HepG2 (cell line): ENCODE results near the gene SLC25A36. TPM values are rescaled to one million over a fixed set of nuclear protein-coding genes. Genes with fewer than 3 reads are reported as not detected.
A peak's percentile ranks its signal among the peaks of the same experiment; 100 is the strongest.

ENCODE experiments used
- ATAC-seq: fragments of 200-7000 bp; cut with Tn5 transposase; 3 replicates; pipeline ENCODE4 v1.9.1; 2020; ENCODE audit warnings: mild to moderate bottlenecking, moderate library complexity
- BruUV-seq: library from RNA; stranded (reverse); fragments of 400-500 nt; replicated peaks from 2 replicates; lab custom pipeline; 2021; lab: Mats Ljungman, UMichigan
- CTCF ChIA-PET: fragments of 300-600 bp; formaldehyde crosslinking; extraction: SDS; loops from one replicate; lab custom pipeline; 2021; ENCODE audit warnings: low total read pairs, inconsistent platforms, low intra/inter-chr PET ratio; lab: Yijun Ruan, JAX
- POLR2A ChIA-PET: fragments of 350-600 bp; sonication (Branson Sonifier 250); formaldehyde crosslinking; loops from one replicate; lab custom pipeline; 2020; ENCODE audit warnings: antibody characterized with exemption, inconsistent platforms; lab: Yijun Ruan, JAX
- DNase-seq: peaks from one replicate; pipeline ENCODE4 v3.0.0-alpha.2; 2015; ENCODE audit warnings: low spot score
- FAIRE-seq: peaks from 3 replicates; lab custom pipeline; 2011; peaks lifted over from hg19 to GRCh38; lab: Jason Lieb, UNC
- H2AFZ ChIP-seq: one replicate; pipeline ENCODE4 v1.6.1; 2011; ENCODE audit warnings: low read length, inconsistent platforms
- H3K27ac ChIP-seq: fragments of 300-600 bp; 3 replicates; pipeline ENCODE4 v1.8.0; 2011; ENCODE audit warnings: mixed run types, mild to moderate bottlenecking, mixed read lengths, low read length, inconsistent platforms; ENCODE audit not compliant: insufficient read depth; ENCODE audit errors: extremely low read length
- H3K27me3 ChIP-seq, 2 experiments: fragments of 200-600 bp in 1 of 2; 2 replicates in 1 of 2; 3 replicates in 1 of 2; pipeline versions ENCODE4 v1.6.0 to v1.8.0; 2011; ENCODE audit warnings: low read length in 2 of 2, mild to moderate bottlenecking in 2 of 2, moderate library complexity in 2 of 2, inconsistent platforms in 1 of 2; ENCODE audit not compliant: insufficient read depth in 2 of 2, control insufficient read depth in 1 of 2
- H3K36me3 ChIP-seq, 2 experiments: fragments of 200-600 bp in 1 of 2; replicated peaks in 1 of 2; 2 replicates in 1 of 2; 3 replicates in 1 of 2; pipeline versions ENCODE4 v1.5.1 to v1.8.0; 2011; ENCODE audit warnings: low read length in 2 of 2, inconsistent platforms in 1 of 2; ENCODE audit not compliant: insufficient read depth in 2 of 2, control insufficient read depth in 1 of 2
- H3K4me1 ChIP-seq: 2 replicates; pipeline ENCODE4 v1.5.1; 2012; ENCODE audit warnings: low read length, inconsistent platforms; ENCODE audit not compliant: insufficient read depth
- H3K4me2 ChIP-seq: 2 replicates; pipeline ENCODE4 v1.6.0; 2011; ENCODE audit warnings: low read depth, low read length, inconsistent platforms
- H3K4me3 ChIP-seq, 3 experiments: fragments of 200-600 bp in 1 of 3; sonication (generic), shearing (Covaris generic) in 1 of 3; replicated peaks in 1 of 3; 2 replicates each; pipeline ENCODE4 v1.5.1; 2011 to 2016; ENCODE audit warnings: low read length in 3 of 3, inconsistent platforms in 2 of 3, low read depth in 2 of 3, mild to moderate bottlenecking in 2 of 3, control low read depth in 1 of 3, mixed read lengths in 1 of 3; ENCODE audit not compliant: insufficient read depth in 1 of 3
- H3K79me2 ChIP-seq: one replicate; pipeline ENCODE4 v1.6.1; 2011; ENCODE audit warnings: low read length, inconsistent platforms; ENCODE audit not compliant: insufficient read depth
- H3K9ac ChIP-seq: 2 replicates; pipeline ENCODE4 v1.6.0; 2011; ENCODE audit warnings: mild to moderate bottlenecking, low read depth, low read length, inconsistent platforms; ENCODE audit not compliant: insufficient read depth
- H3K9me3 ChIP-seq: 2 replicates; pipeline ENCODE4 v1.5.1; 2012; ENCODE audit warnings: mild to moderate bottlenecking, low read length
- H4K20me1 ChIP-seq: 2 replicates; pipeline ENCODE4 v1.6.0; 2011; ENCODE audit warnings: inconsistent platforms, mild to moderate bottlenecking, low read length, moderate library complexity; ENCODE audit not compliant: insufficient read depth
- MLLT10 ChIP-seq: sonication (generic); formaldehyde crosslinking; IDR thresholded peaks from 2 replicates; pipeline ENCODE4 v1.4.0; 2020; ENCODE audit warnings: missing genetic modification reagents
- ZFAT ChIP-seq: sonication (generic); formaldehyde crosslinking; conservative IDR thresholded peaks from 2 replicates; pipeline ENCODE4 v1.8.1; 2023; ENCODE audit warnings: missing genetic modification reagents, inconsistent platforms
- in situ Hi-C: cut with HindIII; loops from 2 replicates; pipeline ENCODE4 v1.10.0; 2017; ENCODE audit warnings: low pct_unique_long_range_greater_than_20kb; ENCODE audit not compliant: extremely low pct_ligation_motif_present
- intact Hi-C: fragments of 100-400 bp; cut with micrococcal nuclease; formaldehyde crosslinking; loops from one replicate; pipeline ENCODE4 v1.10.0; 2022; ENCODE audit not compliant: unreplicated experiment
- polyA plus RNA-seq, 8 experiments: library from polyadenylated mRNA; depleted of rRNA in 3 of 8; stranded (reverse) in 7 of 8; unstranded in 1 of 8; fragments of >200 nt; fragmentation: Illumina TruSeq in 4 of 8; extraction: Trizol in 4 of 8; gene quantifications; 2 replicates each; pipeline versions ENCODE4 v1.2.1 to v1.2.3, GENCODE V29; 2011 to 2016; ENCODE audit warnings: low read depth in 4 of 8, missing spikeins in 1 of 8, mixed read lengths in 1 of 8; ENCODE audit not compliant: insufficient read depth in 1 of 8
- total RNA-seq, 5 experiments: library from RNA; depleted of rRNA; stranded (reverse); fragments of >200 nt; fragmentation: Illumina TruSeq; extraction: Trizol; gene quantifications; 2 replicates each; pipeline ENCODE4 v1.2.3, GENCODE V29; 2016; ENCODE audit warnings: low read depth in 1 of 5
- TF ChIP-seq, protein P1 (sequence below): IDR thresholded peaks from 2 replicates; pipeline ENCODE4 v1.6.1; 2016; ENCODE audit warnings: low read depth, control low read depth
- TF ChIP-seq, protein P2 (sequence below), 2 experiments: fragments of 450-650 bp in 1 of 2; sonication (generic) in 1 of 2; formaldehyde crosslinking in 1 of 2; IDR thresholded peaks; 2 replicates each; pipeline versions ENCODE4 v1.6.1 to v1.8.0; 2016 to 2022; ENCODE audit warnings: antibody characterized with exemption in 1 of 2, mild to moderate bottlenecking in 1 of 2, missing genetic modification reagents in 1 of 2
- TF ChIP-seq, protein P3 (sequence below): sonication (generic); formaldehyde crosslinking; IDR thresholded peaks from 2 replicates; pipeline ENCODE4 v1.8.1; 2023; ENCODE audit warnings: mild to moderate bottlenecking, missing genetic modification reagents, borderline replicate concordance
- TF ChIP-seq, protein P4 (sequence below): sonication (generic); formaldehyde crosslinking; IDR thresholded peaks from 2 replicates; pipeline ENCODE4 v1.5.0; 2020; ENCODE audit warnings: missing genetic modification reagents, mild to moderate bottlenecking, borderline replicate concordance
- TF ChIP-seq, protein P5 (sequence below): fragments of 450-650 bp; IDR thresholded peaks from 2 replicates; pipeline ENCODE4 v1.6.1; 2016

SLC25A36 gene
- total and polyA plus RNA-seq, 2 of the 13 experiments (the other 11 are each of a cell fraction or from before 2014, with no cell fraction given) = 30.6 to 85.6 TPM

DNA sequence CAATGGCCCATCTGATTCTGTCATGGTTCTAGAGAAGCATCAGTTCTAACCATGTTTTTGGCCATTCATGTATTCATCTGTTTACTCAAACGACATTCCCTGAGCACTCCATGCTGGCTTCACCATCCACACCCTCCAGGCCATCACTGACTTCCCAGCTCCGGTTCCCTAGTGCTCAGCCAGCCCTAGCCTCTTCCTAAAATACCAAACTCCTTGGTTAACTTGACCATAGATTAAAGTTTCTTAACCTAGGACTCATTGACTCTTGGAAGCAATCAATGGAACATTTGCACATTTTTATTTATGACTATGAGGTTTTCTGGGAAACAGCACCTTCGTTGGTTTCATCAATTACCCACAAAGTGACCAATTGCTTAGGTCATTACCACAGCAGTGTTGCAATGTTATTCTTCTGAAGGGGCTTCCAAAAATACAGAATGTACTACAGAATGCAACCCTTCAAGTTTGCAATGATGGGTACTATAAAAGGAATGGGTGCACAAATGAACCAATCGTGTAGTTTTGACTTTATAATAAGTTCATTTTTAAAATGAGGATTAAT, 27.2 kb upstream of the SLC25A36 start (continued):
- TF ChIP-seq, protein P1, sequence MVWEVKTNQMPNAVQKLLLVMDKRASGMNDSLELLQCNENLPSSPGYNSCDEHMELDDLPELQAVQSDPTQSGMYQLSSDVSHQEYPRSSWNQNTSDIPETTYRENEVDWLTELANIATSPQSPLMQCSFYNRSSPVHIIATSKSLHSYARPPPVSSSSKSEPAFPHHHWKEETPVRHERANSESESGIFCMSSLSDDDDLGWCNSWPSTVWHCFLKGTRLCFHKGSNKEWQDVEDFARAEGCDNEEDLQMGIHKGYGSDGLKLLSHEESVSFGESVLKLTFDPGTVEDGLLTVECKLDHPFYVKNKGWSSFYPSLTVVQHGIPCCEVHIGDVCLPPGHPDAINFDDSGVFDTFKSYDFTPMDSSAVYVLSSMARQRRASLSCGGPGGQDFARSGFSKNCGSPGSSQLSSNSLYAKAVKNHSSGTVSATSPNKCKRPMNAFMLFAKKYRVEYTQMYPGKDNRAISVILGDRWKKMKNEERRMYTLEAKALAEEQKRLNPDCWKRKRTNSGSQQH (CRISPR knock-in tag) = no peak
- TF ChIP-seq, all 625 proteins: peak for 0

DNA sequence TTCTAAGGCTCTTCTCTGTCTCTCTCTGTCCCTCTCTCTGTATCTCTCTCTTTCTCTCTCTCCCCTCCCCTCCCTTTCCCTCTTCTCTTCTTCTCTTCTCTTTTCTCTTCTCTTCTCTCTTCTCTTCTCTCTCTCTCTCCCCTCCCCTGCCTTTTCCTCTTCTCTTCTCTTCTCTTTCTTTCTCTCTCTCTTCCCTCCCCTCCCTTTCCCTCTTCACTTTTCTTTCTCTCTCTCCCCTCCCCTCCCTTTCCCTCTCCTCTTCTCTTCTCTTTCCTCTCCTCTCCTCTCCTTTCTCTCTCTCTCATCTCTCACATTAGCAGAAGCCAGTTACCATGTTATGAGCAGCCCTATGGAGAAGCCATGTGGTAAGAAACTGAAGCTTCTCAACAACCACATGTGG, 25.0 kb upstream of the SLC25A36 start:
- FAIRE-seq = no peak
- BruUV-seq = no TSS peak
- H3K9me3 ChIP-seq = no peaks in the 10 kb centered on the region
- TF ChIP-seq ZFAT (no peak), MLLT10 (CRISPR knock-in tag) (no peak)
- TF ChIP-seq, protein P2, sequence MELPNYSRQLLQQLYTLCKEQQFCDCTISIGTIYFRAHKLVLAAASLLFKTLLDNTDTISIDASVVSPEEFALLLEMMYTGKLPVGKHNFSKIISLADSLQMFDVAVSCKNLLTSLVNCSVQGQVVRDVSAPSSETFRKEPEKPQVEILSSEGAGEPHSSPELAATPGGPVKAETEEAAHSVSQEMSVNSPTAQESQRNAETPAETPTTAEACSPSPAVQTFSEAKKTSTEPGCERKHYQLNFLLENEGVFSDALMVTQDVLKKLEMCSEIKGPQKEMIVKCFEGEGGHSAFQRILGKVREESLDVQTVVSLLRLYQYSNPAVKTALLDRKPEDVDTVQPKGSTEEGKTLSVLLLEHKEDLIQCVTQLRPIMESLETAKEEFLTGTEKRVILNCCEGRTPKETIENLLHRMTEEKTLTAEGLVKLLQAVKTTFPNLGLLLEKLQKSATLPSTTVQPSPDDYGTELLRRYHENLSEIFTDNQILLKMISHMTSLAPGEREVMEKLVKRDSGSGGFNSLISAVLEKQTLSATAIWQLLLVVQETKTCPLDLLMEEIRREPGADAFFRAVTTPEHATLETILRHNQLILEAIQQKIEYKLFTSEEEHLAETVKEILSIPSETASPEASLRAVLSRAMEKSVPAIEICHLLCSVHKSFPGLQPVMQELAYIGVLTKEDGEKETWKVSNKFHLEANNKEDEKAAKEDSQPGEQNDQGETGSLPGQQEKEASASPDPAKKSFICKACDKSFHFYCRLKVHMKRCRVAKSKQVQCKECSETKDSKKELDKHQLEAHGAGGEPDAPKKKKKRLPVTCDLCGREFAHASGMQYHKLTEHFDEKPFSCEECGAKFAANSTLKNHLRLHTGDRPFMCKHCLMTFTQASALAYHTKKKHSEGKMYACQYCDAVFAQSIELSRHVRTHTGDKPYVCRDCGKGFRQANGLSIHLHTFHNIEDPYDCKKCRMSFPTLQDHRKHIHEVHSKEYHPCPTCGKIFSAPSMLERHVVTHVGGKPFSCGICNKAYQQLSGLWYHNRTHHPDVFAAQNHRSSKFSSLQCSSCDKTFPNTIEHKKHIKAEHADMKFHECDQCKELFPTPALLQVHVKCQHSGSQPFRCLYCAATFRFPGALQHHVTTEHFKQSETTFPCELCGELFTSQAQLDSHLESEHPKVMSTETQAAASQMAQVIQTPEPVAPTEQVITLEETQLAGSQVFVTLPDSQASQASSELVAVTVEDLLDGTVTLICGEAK (IDR thresholded peaks at IDR 0.05) = no peak
- TF ChIP-seq, protein P2 (CRISPR knock-in tag; IDR thresholded peaks at IDR 0.05) = no peak
- TF ChIP-seq, protein P3, sequence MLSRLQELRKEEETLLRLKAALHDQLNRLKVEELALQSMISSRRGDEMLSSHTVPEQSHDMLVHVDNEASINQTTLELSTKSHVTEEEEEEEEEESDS (CRISPR knock-in tag) = no peak
- TF ChIP-seq, protein P4, sequence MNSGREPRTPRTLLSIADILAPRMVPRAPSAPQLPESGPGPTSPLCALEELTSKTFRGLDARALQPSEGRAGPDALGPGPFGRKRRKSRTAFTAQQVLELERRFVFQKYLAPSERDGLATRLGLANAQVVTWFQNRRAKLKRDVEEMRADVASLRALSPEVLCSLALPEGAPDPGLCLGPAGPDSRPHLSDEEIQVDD = no peak
- TF ChIP-seq, protein P5, sequence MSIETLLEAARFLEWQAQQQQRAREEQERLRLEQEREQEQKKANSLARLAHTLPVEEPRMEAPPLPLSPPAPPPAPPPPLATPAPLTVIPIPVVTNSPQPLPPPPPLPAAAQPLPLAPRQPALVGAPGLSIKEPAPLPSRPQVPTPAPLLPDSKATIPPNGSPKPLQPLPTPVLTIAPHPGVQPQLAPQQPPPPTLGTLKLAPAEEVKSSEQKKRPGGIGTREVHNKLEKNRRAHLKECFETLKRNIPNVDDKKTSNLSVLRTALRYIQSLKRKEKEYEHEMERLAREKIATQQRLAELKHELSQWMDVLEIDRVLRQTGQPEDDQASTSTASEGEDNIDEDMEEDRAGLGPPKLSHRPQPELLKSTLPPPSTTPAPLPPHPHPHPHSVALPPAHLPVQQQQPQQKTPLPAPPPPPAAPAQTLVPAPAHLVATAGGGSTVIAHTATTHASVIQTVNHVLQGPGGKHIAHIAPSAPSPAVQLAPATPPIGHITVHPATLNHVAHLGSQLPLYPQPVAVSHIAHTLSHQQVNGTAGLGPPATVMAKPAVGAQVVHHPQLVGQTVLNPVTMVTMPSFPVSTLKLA = 0 out of 2 replicates have a peak, but pooled peaks have one; percentile 6
- TF ChIP-seq, all 625 proteins: peak for 1
- H3K27ac ChIP-seq = no peak overlapping the region
- H3K27me3 ChIP-seq = 0 out of 5 replicates have a peak, but pooled peaks cover 0 to 16% of the 10 kb centered on the region in 2 experiments
- DNase-seq (no peak), ATAC-seq (no peak)
- H3K4me1 ChIP-seq = peaks cover 26% of the 10 kb centered on the region
- H3K36me3 ChIP-seq = no peaks in the 10 kb centered on the region
- no peak overlapping the region for H2AFZ ChIP-seq
- no peak overlapping the region for H3K4me2 ChIP-seq
- ChIA-PET POLR2A (no interaction called here), CTCF (no interaction called here)
- H3K4me3 ChIP-seq = no peak overlapping the region
- no peaks in the 10 kb centered on the region for H3K79me2 ChIP-seq
- in situ Hi-C loops (loop anchor here (10.0 kb wide), 1 partner anchor 278 kb away; no protein-coding TSS in a partner anchor), intact Hi-C loops (no loop called here)
- H4K20me1 ChIP-seq = no peaks in the 10 kb centered on the region
- no peak overlapping the region for H3K9ac ChIP-seq
